ENCODE data around the gene MAP3K21. TPM values are rescaled to one million over a fixed set of nuclear protein-coding genes. Genes with fewer than 3 reads are reported as not detected.

Gene MAP3K21
- polyA plus RNA-seq, 1 donor (not counting 4 experiments of a cell fraction or from before 2014, with no cell fraction given): 6.4 TPM

DNA sequence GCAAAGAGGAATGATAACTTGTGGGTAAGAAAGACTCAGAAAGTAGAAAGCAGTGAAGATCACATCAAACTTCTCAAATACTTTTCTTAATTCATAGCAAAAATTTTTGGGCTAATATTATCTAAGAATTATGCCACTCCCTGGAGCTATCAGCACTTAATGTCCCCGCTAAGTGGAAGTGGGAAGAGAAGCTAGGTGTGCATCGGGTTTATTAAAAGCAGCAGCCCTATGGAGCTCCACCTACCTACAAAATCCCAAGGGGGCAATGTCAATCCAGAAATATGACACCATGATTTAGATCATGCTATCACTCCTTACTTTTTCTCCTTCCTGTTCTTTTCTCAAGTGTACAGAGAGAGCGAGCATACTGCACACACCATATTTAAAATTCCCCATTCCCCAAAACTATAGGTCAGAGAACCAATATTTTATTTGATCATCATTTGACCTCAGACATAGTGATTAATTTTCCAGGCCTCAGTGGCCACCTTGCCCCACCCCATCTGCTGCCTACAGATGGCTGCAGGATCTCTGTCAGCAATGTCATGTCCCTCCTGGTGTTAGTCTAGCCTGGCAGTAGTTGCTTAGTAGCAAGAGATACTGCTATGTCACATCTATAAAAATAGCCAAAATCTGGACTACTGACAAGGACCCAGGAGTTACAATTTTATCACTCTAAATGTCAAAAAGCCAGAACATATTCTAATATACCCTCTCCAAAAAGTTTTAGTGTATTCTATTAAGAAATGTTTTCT is 66.6 kb downstream of the MAP3K21 start:
- Histone ChIP-seq H3K27ac (ENCODE audit: control insufficient read depth, insufficient read depth, low read length) (no peak overlapping the region), H3K4me1 (ENCODE audit: control insufficient read depth, extremely low read depth, insufficient read depth, low read length) (no peaks in the 10 kb centered on the region), H3K9ac (ENCODE audit: control insufficient read depth, extremely low read depth, insufficient read depth, low read length) (no peak overlapping the region), H3K4me3 (ENCODE audit: control insufficient read depth in 2 of 3, extremely low read depth in 1 of 3, insufficient read depth in 2 of 3, low read depth in 1 of 3, low read length in 3 of 3) (no peak overlapping the region), H3K9me3 (ENCODE audit: control insufficient read depth, low read depth, low read length) (no peaks in the 10 kb centered on the region), H3K9me1 (ENCODE audit: control insufficient read depth, extremely low read depth, insufficient read depth, low read length) (no peaks in the 10 kb centered on the region), H3K36me3 (ENCODE audit: control insufficient read depth in 2 of 2, extremely low read depth in 1 of 2, insufficient read depth in 2 of 2, low read length in 2 of 2) (no peaks in the 10 kb centered on the region), H3K4me2 (ENCODE audit: control insufficient read depth, extremely low read depth, insufficient read depth, low read depth, low read length) (no peak overlapping the region), H3K27me3 (ENCODE audit: control insufficient read depth, extremely low read depth, insufficient read depth, low read length) (peaks cover 3% of the 10 kb centered on the region), H3K79me2 (ENCODE audit: control insufficient read depth, insufficient read depth, low read length) (no peaks in the 10 kb centered on the region), H2AFZ (ENCODE audit: control insufficient read depth, low read length) (no peak overlapping the region), H4K20me1 (ENCODE audit: control insufficient read depth, extremely low read depth, insufficient read depth, low read length) (no peaks in the 10 kb centered on the region)
- dilution Hi-C loops (cut with MboI; ENCODE audit: extremely low pct_ligation_motif_present, low sequenced_read_pairs): no loop called here
- FAIRE-seq: no peak
- no peak for DNase-seq (ENCODE audit: low read depth, low spot score)
- TF ChIP-seq CTCF (optimal IDR thresholded peaks at IDR 0.05 in 1 of 3, IDR thresholded peaks at IDR 0.05 in 1 of 3, conservative IDR thresholded peaks at IDR 0.05 in 1 of 3; ENCODE audit: extremely low read depth in 1 of 3, insufficient read depth in 2 of 3, low read length in 3 of 3): no peak
- TF ChIP-seq EZH2 (IDR thresholded peaks at IDR 0.05; ENCODE audit: low read length): no peak

GRCh38 chr1:233394860-233395717 is 67.6 kb downstream of the MAP3K21 start:
- no peak overlapping the region for H3K4me3 ChIP-seq (ENCODE audit: control insufficient read depth in 2 of 3, extremely low read depth in 1 of 3, insufficient read depth in 2 of 3, low read depth in 1 of 3, low read length in 3 of 3)
- dilution Hi-C loops (cut with MboI; ENCODE audit: extremely low pct_ligation_motif_present, low sequenced_read_pairs): no loop called here
- no peaks in the 10 kb centered on the region for H3K9me1 ChIP-seq (ENCODE audit: control insufficient read depth, extremely low read depth, insufficient read depth, low read length)
- no peaks in the 10 kb centered on the region for H4K20me1 ChIP-seq (ENCODE audit: control insufficient read depth, extremely low read depth, insufficient read depth, low read length)
- no peak overlapping the region for H3K9ac ChIP-seq (ENCODE audit: control insufficient read depth, extremely low read depth, insufficient read depth, low read length)
- H3K27ac ChIP-seq (ENCODE audit: control insufficient read depth, insufficient read depth, low read length): no peak overlapping the region
- H2AFZ ChIP-seq (ENCODE audit: control insufficient read depth, low read length): no peak overlapping the region
- no peaks in the 10 kb centered on the region for H3K9me3 ChIP-seq (ENCODE audit: control insufficient read depth, low read depth, low read length)
- no peaks in the 10 kb centered on the region for H3K4me1 ChIP-seq (ENCODE audit: control insufficient read depth, extremely low read depth, insufficient read depth, low read length)
- TF ChIP-seq CTCF (optimal IDR thresholded peaks at IDR 0.05 in 1 of 3, IDR thresholded peaks at IDR 0.05 in 1 of 3, conservative IDR thresholded peaks at IDR 0.05 in 1 of 3; ENCODE audit: extremely low read depth in 1 of 3, insufficient read depth in 2 of 3, low read length in 3 of 3) (peak; percentile 47 to 78 (median 74)), EZH2 (IDR thresholded peaks at IDR 0.05; ENCODE audit: low read length) (no peak)
- H3K79me2 ChIP-seq (ENCODE audit: control insufficient read depth, insufficient read depth, low read length): no peaks in the 10 kb centered on the region
- DNase-seq (ENCODE audit: low read depth, low spot score): no peak
- peak; percentile 39 for FAIRE-seq
- H3K4me2 ChIP-seq (ENCODE audit: control insufficient read depth, extremely low read depth, insufficient read depth, low read depth, low read length): no peak overlapping the region
- peaks cover 2% of the 10 kb centered on the region for H3K27me3 ChIP-seq (ENCODE audit: control insufficient read depth, extremely low read depth, insufficient read depth, low read length)
- no peaks in the 10 kb centered on the region for H3K36me3 ChIP-seq (ENCODE audit: control insufficient read depth in 2 of 2, extremely low read depth in 1 of 2, insufficient read depth in 2 of 2, low read length in 2 of 2)

All from keratinocyte (primary cell).